ENCODE measurements around the gene CDC5L.

CDC5L gene

DNA sequence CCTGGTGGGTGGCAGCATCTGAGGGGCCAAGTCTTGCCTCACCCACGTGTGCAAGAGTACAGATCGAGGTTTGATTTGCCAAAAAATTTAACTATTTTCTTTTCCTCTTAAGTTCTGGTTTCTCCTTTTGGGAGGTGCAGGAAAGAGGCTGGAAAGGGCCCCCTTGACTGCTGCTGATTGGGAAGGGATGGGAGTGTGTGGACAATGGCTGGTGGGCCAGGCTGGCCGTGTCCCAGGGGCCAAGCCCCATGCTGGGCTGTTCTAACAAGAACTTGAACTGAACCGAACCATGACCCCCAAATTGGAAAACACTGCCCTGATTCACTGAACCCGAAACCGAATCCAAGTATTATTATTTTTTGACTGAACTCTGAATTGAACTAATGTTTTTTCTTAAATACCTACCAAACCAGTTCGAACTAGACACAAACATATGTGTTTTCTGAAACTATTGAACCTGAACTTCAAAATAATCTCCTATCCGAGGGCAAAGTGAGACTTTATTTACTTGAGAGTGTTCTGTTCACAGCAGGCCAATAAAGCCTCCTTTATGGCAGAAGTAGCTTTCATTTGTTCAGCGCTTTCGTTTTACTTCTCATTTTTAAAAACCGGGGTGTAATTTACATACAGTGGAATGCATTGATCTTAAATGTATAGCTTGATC, 91.2 kb downstream of the CDC5L start:
- Histone ChIP-seq H3K27me3 (ENCODE audit: control insufficient read depth in 3 of 3, insufficient read depth in 3 of 3, low read depth in 1 of 3, low read length in 3 of 3) (no peaks in the 10 kb centered on the region), H3K79me1 (ENCODE audit: low read depth, low read length) (no peaks in the 10 kb centered on the region), H2BK15ac (ENCODE audit: low read length) (no peak overlapping the region), H2BK120ac (ENCODE audit: low read depth, low read length) (no peak overlapping the region), H3K36me3 (replicated peaks in 1 of 2; ENCODE audit: control insufficient read depth in 2 of 2, insufficient read depth in 2 of 2, low read length in 2 of 2) (no peaks in the 10 kb centered on the region), H2AK5ac (ENCODE audit: low read depth, low read length) (peak overlapping the region; percentile 15), H4K8ac (ENCODE audit: low read depth, low read length) (no peak overlapping the region), H2AFZ (ENCODE audit: low read length) (no peak overlapping the region), H3K9ac (ENCODE audit: low read depth, low read length, poor library complexity) (no peak overlapping the region), H3K4me2 (ENCODE audit: insufficient read depth, low read length, poor library complexity, severe bottlenecking) (no peak overlapping the region), H3K18ac (ENCODE audit: low read length) (no peak overlapping the region), H3K4ac (ENCODE audit: low read length) (no peak overlapping the region), H3K23ac (ENCODE audit: low read depth, low read length, poor library complexity) (no peak overlapping the region), H3K4me1 (ENCODE audit: control insufficient read depth in 2 of 2, insufficient read depth in 1 of 2, low read depth in 1 of 2, low read length in 2 of 2) (peaks cover 6 to 10% of the 10 kb centered on the region in 2 donors), H3K9me3 (replicated peaks in 1 of 2; ENCODE audit: control insufficient read depth in 2 of 2, insufficient read depth in 1 of 2, low read depth in 1 of 2, low read length in 2 of 2) (no peaks in the 10 kb centered on the region), H3K14ac (ENCODE audit: low read length) (no peak overlapping the region), H3K27ac (replicated peaks; ENCODE audit: low read length) (no peak overlapping the region), H2BK12ac (ENCODE audit: low read length) (no peak overlapping the region), H2BK5ac (ENCODE audit: low read length) (no peak overlapping the region), H3K4me3 (ENCODE audit: low read length in 2 of 2) (no peak overlapping the region), H4K91ac (ENCODE audit: low read depth, low read length, poor library complexity) (no peak overlapping the region)
- no CpG with 5 or more reads among the region's 11 CpGs for WGBS, 2 donors (ENCODE audit: extremely low coverage in 2 of 2, insufficient read length in 2 of 2, insufficient replicate concordance in 1 of 2)
- no peak for DNase-seq (ENCODE audit: low spot score)

- no peak overlapping the region for H3K4me3 ChIP-seq (ENCODE audit: low read length in 2 of 2)
- H4K91ac ChIP-seq (ENCODE audit: low read depth, low read length, poor library complexity), result no peak overlapping the region
- H2BK5ac ChIP-seq (ENCODE audit: low read length), result no peak overlapping the region
- H3K9ac ChIP-seq (ENCODE audit: low read depth, low read length, poor library complexity), result no peak overlapping the region
- no peak overlapping the region for H3K23ac ChIP-seq (ENCODE audit: low read depth, low read length, poor library complexity)
- H3K27me3 ChIP-seq (ENCODE audit: control insufficient read depth in 3 of 3, insufficient read depth in 3 of 3, low read depth in 1 of 3, low read length in 3 of 3), result no peaks in the 10 kb centered on the region
- no peak overlapping the region for H2BK15ac ChIP-seq (ENCODE audit: low read length)
- H4K8ac ChIP-seq (ENCODE audit: low read depth, low read length), result no peak overlapping the region
- H3K79me1 ChIP-seq (ENCODE audit: low read depth, low read length), result no peaks in the 10 kb centered on the region
- peaks cover 4 to 14% of the 10 kb centered on the region in 2 donors for H3K4me1 ChIP-seq (ENCODE audit: control insufficient read depth in 2 of 2, insufficient read depth in 1 of 2, low read depth in 1 of 2, low read length in 2 of 2)
- no CpG with 5 or more reads among the region's 13 CpGs for WGBS, 2 donors (ENCODE audit: extremely low coverage in 2 of 2, insufficient read length in 2 of 2, insufficient replicate concordance in 1 of 2)
- no peak overlapping the region for H3K4me2 ChIP-seq (ENCODE audit: insufficient read depth, low read length, poor library complexity, severe bottlenecking)
- no peak overlapping the region for H3K18ac ChIP-seq (ENCODE audit: low read length)
- no peak overlapping the region for H2AK5ac ChIP-seq (ENCODE audit: low read depth, low read length)
- H2AFZ ChIP-seq (ENCODE audit: low read length), result peak overlapping the region; percentile 33
- no peak overlapping the region for H2BK120ac ChIP-seq (ENCODE audit: low read depth, low read length)
- H3K9me3 ChIP-seq (replicated peaks in 1 of 2; ENCODE audit: control insufficient read depth in 2 of 2, insufficient read depth in 1 of 2, low read depth in 1 of 2, low read length in 2 of 2), result no peaks in the 10 kb centered on the region
- no peak for DNase-seq (ENCODE audit: low spot score)
- H2BK12ac ChIP-seq (ENCODE audit: low read length), result no peak overlapping the region
- H3K4ac ChIP-seq (ENCODE audit: low read length), result no peak overlapping the region
- no peaks in the 10 kb centered on the region for H3K36me3 ChIP-seq (replicated peaks in 1 of 2; ENCODE audit: control insufficient read depth in 2 of 2, insufficient read depth in 2 of 2, low read length in 2 of 2)
- no peak overlapping the region for H3K14ac ChIP-seq (ENCODE audit: low read length)
- no peak overlapping the region for H3K27ac ChIP-seq (replicated peaks; ENCODE audit: low read length)
These were observed 92.6 kb downstream of the CDC5L start for GRCh38 chr6:44480097-44480541.

- H3K23ac ChIP-seq (ENCODE audit: low read depth, low read length, poor library complexity), result no peak overlapping the region
- no peak overlapping the region for H3K4me3 ChIP-seq (ENCODE audit: low read length in 2 of 2)
- H3K27ac ChIP-seq (replicated peaks; ENCODE audit: low read length), result no peak overlapping the region
- DNase-seq (ENCODE audit: low spot score), result no peak
- peaks cover 5 to 7% of the 10 kb centered on the region in 2 donors for H3K4me1 ChIP-seq (ENCODE audit: control insufficient read depth in 2 of 2, insufficient read depth in 1 of 2, low read depth in 1 of 2, low read length in 2 of 2)
- no peak overlapping the region for H3K9ac ChIP-seq (ENCODE audit: low read depth, low read length, poor library complexity)
- no peak overlapping the region for H2BK12ac ChIP-seq (ENCODE audit: low read length)
- no peak overlapping the region for H2AK5ac ChIP-seq (ENCODE audit: low read depth, low read length)
- H3K9me3 ChIP-seq (replicated peaks in 1 of 2; ENCODE audit: control insufficient read depth in 2 of 2, insufficient read depth in 1 of 2, low read depth in 1 of 2, low read length in 2 of 2), result no peaks in the 10 kb centered on the region
- H2AFZ ChIP-seq (ENCODE audit: low read length), result no peak overlapping the region
- WGBS, 2 donors (ENCODE audit: extremely low coverage in 2 of 2, insufficient read length in 2 of 2, insufficient replicate concordance in 1 of 2), result no CpG with 5 or more reads among the region's 6 CpGs
- no peak overlapping the region for H4K91ac ChIP-seq (ENCODE audit: low read depth, low read length, poor library complexity)
- H3K18ac ChIP-seq (ENCODE audit: low read length), result no peak overlapping the region
- H2BK15ac ChIP-seq (ENCODE audit: low read length), result no peak overlapping the region
- H3K36me3 ChIP-seq (replicated peaks in 1 of 2; ENCODE audit: control insufficient read depth in 2 of 2, insufficient read depth in 2 of 2, low read length in 2 of 2), result no peaks in the 10 kb centered on the region
- no peak overlapping the region for H4K8ac ChIP-seq (ENCODE audit: low read depth, low read length)
- H2BK5ac ChIP-seq (ENCODE audit: low read length), result no peak overlapping the region
- H2BK120ac ChIP-seq (ENCODE audit: low read depth, low read length), result no peak overlapping the region
- no peaks in the 10 kb centered on the region for H3K79me1 ChIP-seq (ENCODE audit: low read depth, low read length)
- H3K27me3 ChIP-seq (ENCODE audit: control insufficient read depth in 3 of 3, insufficient read depth in 3 of 3, low read depth in 1 of 3, low read length in 3 of 3), result no peaks in the 10 kb centered on the region
- H3K4ac ChIP-seq (ENCODE audit: low read length), result no peak overlapping the region
- no peak overlapping the region for H3K14ac ChIP-seq (ENCODE audit: low read length)
- no peak overlapping the region for H3K4me2 ChIP-seq (ENCODE audit: insufficient read depth, low read length, poor library complexity, severe bottlenecking)
These were observed 93.5 kb downstream of the CDC5L start for GRCh38 chr6:44481056-44481455.

- H4K91ac ChIP-seq (ENCODE audit: low read depth, low read length, poor library complexity), result no peak overlapping the region
- no peaks in the 10 kb centered on the region for H3K79me1 ChIP-seq (ENCODE audit: low read depth, low read length)
- H3K27me3 ChIP-seq (ENCODE audit: control insufficient read depth in 3 of 3, insufficient read depth in 3 of 3, low read depth in 1 of 3, low read length in 3 of 3), result no peaks in the 10 kb centered on the region
- H3K4ac ChIP-seq (ENCODE audit: low read length), result no peak overlapping the region
- no peak overlapping the region for H2AFZ ChIP-seq (ENCODE audit: low read length)
- H2BK15ac ChIP-seq (ENCODE audit: low read length), result no peak overlapping the region
- DNase-seq (ENCODE audit: low spot score), result no peak
- no peak overlapping the region for H2AK5ac ChIP-seq (ENCODE audit: low read depth, low read length)
- no peak overlapping the region for H3K4me2 ChIP-seq (ENCODE audit: insufficient read depth, low read length, poor library complexity, severe bottlenecking)
- no peak overlapping the region for H3K14ac ChIP-seq (ENCODE audit: low read length)
- H3K27ac ChIP-seq (replicated peaks; ENCODE audit: low read length), result no peak overlapping the region
- whole genome bisulfite sequencing, 2 donors (ENCODE audit: extremely low coverage in 2 of 2, insufficient read length in 2 of 2, insufficient replicate concordance in 1 of 2), result no CpG with 5 or more reads among the region's 9 CpGs
- H3K18ac ChIP-seq (ENCODE audit: low read length), result no peak overlapping the region
- H4K8ac ChIP-seq (ENCODE audit: low read depth, low read length), result no peak overlapping the region
- no peaks in the 10 kb centered on the region for H3K9me3 ChIP-seq (replicated peaks in 1 of 2; ENCODE audit: control insufficient read depth in 2 of 2, insufficient read depth in 1 of 2, low read depth in 1 of 2, low read length in 2 of 2)
- H2BK5ac ChIP-seq (ENCODE audit: low read length), result no peak overlapping the region
- no peak overlapping the region for H2BK12ac ChIP-seq (ENCODE audit: low read length)
- H3K4me3 ChIP-seq (ENCODE audit: low read length in 2 of 2), result no peak overlapping the region
- no peak overlapping the region for H3K9ac ChIP-seq (ENCODE audit: low read depth, low read length, poor library complexity)
- H3K4me1 ChIP-seq (ENCODE audit: control insufficient read depth in 2 of 2, insufficient read depth in 1 of 2, low read depth in 1 of 2, low read length in 2 of 2), result peaks cover 4 to 10% of the 10 kb centered on the region in 2 donors
- H3K36me3 ChIP-seq (replicated peaks in 1 of 2; ENCODE audit: control insufficient read depth in 2 of 2, insufficient read depth in 2 of 2, low read length in 2 of 2), result no peaks in the 10 kb centered on the region
- H2BK120ac ChIP-seq (ENCODE audit: low read depth, low read length), result no peak overlapping the region
- H3K23ac ChIP-seq (ENCODE audit: low read depth, low read length, poor library complexity), result no peak overlapping the region
These were observed 94.3 kb downstream of the CDC5L start for GRCh38 chr6:44481760-44482159.

Data from neuronal stem cell (in vitro differentiated cells).